HepG2 (cell line): ENCODE data around the gene ME3. TPM values are rescaled to one million over a fixed set of nuclear protein-coding genes. Genes with fewer than 3 reads are reported as not detected.

Experiments used
- DNMT1 ChIP-seq: sonication (generic); formaldehyde crosslinking; IDR thresholded peaks from 2 replicates; pipeline ENCODE4 v1.5.1; 2020; ENCODE audit warnings: mild to moderate bottlenecking, missing genetic modification reagents
- FOXK1 ChIP-seq: sonication (generic); formaldehyde crosslinking; IDR thresholded peaks from 2 replicates; pipeline ENCODE4 v1.4.0; 2020; ENCODE audit warnings: low read depth, missing genetic modification reagents, borderline replicate concordance
- POGZ ChIP-seq: sonication (generic); formaldehyde crosslinking; IDR thresholded peaks from 2 replicates; pipeline ENCODE4 v1.4.0; 2020; ENCODE audit warnings: mild to moderate bottlenecking, missing genetic modification reagents
- ZBTB1 ChIP-seq: sonication (generic); formaldehyde crosslinking; IDR thresholded peaks from 2 replicates; pipeline ENCODE4 v1.4.0; 2020; ENCODE audit warnings: missing genetic modification reagents, borderline replicate concordance
- ZBTB40 ChIP-seq, 2 experiments: fragments of 450-650 bp in 1 of 2; sonication (generic) in 1 of 2; formaldehyde crosslinking in 1 of 2; IDR thresholded peaks; 2 replicates each; pipeline versions ENCODE4 v1.6.1 to v1.8.0; 2016 to 2022; ENCODE audit warnings: antibody characterized with exemption in 1 of 2, mild to moderate bottlenecking in 1 of 2, missing genetic modification reagents in 1 of 2
- ZNF331 ChIP-seq: sonication (generic); formaldehyde crosslinking; IDR thresholded peaks from 2 replicates; pipeline ENCODE4 v1.4.0; 2020; ENCODE audit warnings: missing genetic modification reagents
- ZNF446 ChIP-seq: sonication (generic); formaldehyde crosslinking; IDR thresholded peaks from 2 replicates; pipeline ENCODE4 v1.5.0; 2020; ENCODE audit warnings: mild to moderate bottlenecking, missing genetic modification reagents
- ZNF619 ChIP-seq: sonication (generic); formaldehyde crosslinking; IDR thresholded peaks from 2 replicates; pipeline ENCODE4 v1.4.0; 2020; ENCODE audit warnings: mild to moderate bottlenecking, missing genetic modification reagents
- ZNF816 ChIP-seq: sonication (generic); formaldehyde crosslinking; IDR thresholded peaks from 2 replicates; pipeline ENCODE4 v1.8.0; 2022; ENCODE audit warnings: missing genetic modification reagents, mild to moderate bottlenecking, borderline replicate concordance
- polyA plus RNA-seq, 8 experiments: library from polyadenylated mRNA; depleted of rRNA in 3 of 8; stranded (reverse) in 7 of 8; unstranded in 1 of 8; fragments of >200 nt; fragmentation: Illumina TruSeq in 4 of 8; extraction: Trizol in 4 of 8; gene quantifications; 2 replicates each; pipeline versions ENCODE4 v1.2.1 to v1.2.3, GENCODE V29; 2011 to 2016; ENCODE audit warnings: low read depth in 4 of 8, missing spikeins in 1 of 8, mixed read lengths in 1 of 8; ENCODE audit not compliant: insufficient read depth in 1 of 8
- total RNA-seq, 5 experiments: library from RNA; depleted of rRNA; stranded (reverse); fragments of >200 nt; fragmentation: Illumina TruSeq; extraction: Trizol; gene quantifications; 2 replicates each; pipeline ENCODE4 v1.2.3, GENCODE V29; 2016; ENCODE audit warnings: low read depth in 1 of 5

The ME3 gene
- total and polyA plus RNA-seq, 2 of the 13 experiments (the other 11 are each of a cell fraction or from before 2014, with no cell fraction given) = not detected

- no peak for TF ChIP-seq ZBTB40 (IDR thresholded peaks at IDR 0.05)
- TF ChIP-seq ZBTB40 (CRISPR knock-in tag; IDR thresholded peaks at IDR 0.05) = no peak
- no peak for TF ChIP-seq FOXK1
- no peak for TF ChIP-seq POGZ (CRISPR knock-in tag)
- TF ChIP-seq ZNF446 (CRISPR knock-in tag) = no peak
- no peak for TF ChIP-seq ZNF816 (CRISPR knock-in tag)
- no peak for TF ChIP-seq DNMT1 (CRISPR knock-in tag)
- no peak for TF ChIP-seq ZNF331
- TF ChIP-seq ZBTB1 (CRISPR knock-in tag) = no peak
- TF ChIP-seq ZNF619 = no peak
Measured at GRCh38 chr11:86704710-86705109, 32.3 kb upstream of the ME3 start (continued).
